Right atrium auricular region (tissue), 2 donors: Measurements from ENCODE around the gene KLK10. TPM values are rescaled to one million over a fixed set of nuclear protein-coding genes. Genes with fewer than 3 reads are reported as not detected.
"Not testable (repeated sequence)": the region's sequence is repeated elsewhere in the genome, so short reads cannot be mapped to it uniquely, and the experiment has no call there.

Experiments
- DNase-seq: peaks from one replicate; pipeline ENCODE4 v3.0.0-alpha.2; 2019; ENCODE audit warnings: low spot score
- H3K27ac ChIP-seq, 2 donors: fragments of 200-600 bp; sonication (generic); 1 replicate in 1 of 2; 2 replicates in 1 of 2; pipeline ENCODE4 v1.5.1; 2016 to 2019
- H3K27me3 ChIP-seq, 2 donors: fragments of 200-600 bp; sonication (generic); one replicate each; pipeline versions ENCODE4 v1.5.1 to v1.6.0; 2017 to 2019
- H3K36me3 ChIP-seq: fragments of 200-600 bp; sonication (generic); one replicate; pipeline ENCODE4 v1.5.1; 2016
- H3K4me1 ChIP-seq, 2 donors: fragments of 200-600 bp; sonication (generic); one replicate each; pipeline versions ENCODE4 v1.5.1 to v1.6.0; 2017 to 2019
- H3K4me3 ChIP-seq, 2 donors: fragments of 200-600 bp; sonication (generic); 1 replicate in 1 of 2; 2 replicates in 1 of 2; pipeline ENCODE4 v1.5.1; 2017 to 2019; ENCODE audit warnings: mild to moderate bottlenecking in 1 of 2, moderate library complexity in 1 of 2
- H3K9me3 ChIP-seq, 2 donors: fragments of 200-600 bp; sonication (generic); one replicate each; pipeline ENCODE4 v1.5.1; 2019
- total RNA-seq, 2 donors: library from RNA; depleted of rRNA; stranded (reverse); fragments of >200 nt; gene quantifications; one replicate each; pipeline ENCODE4 v1.1.0, GENCODE V29; 2016
- TF ChIP-seq, protein P1 (sequence below), 2 donors: fragments of 200-600 bp; sonication (generic); IDR thresholded peaks; one replicate each; pipeline ENCODE4 v1.5.1; 2019; ENCODE audit warnings: antibody characterized with exemption in 2 of 2

KLK10 gene
- total RNA-seq, 2 donors from 2014 or later: 4.5 TPM; not detected in 1

DNA sequence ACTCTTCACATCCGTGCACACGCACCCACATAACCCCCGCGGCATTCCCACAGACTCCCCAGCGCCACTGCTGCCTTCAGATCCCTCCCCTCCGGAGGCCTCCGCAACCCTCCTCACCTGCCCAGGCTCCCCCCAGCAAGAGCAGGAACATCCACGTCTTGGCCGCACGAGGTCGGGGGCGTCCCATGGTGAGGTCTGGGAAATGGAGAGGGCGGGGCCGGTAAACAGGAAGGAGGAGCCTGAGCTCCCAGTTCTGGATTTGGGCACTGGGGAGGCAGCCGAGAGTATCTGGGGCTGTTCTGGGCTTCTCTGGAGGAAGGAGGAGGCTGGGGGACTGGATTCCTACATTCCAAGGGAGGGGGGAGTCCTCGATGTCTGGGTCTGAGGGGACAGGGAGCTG, 18.5 kb downstream of the KLK10 start:
- H3K4me1 ChIP-seq: no peaks in the 10 kb centered on the region
- no peaks in the 10 kb centered on the region for H3K36me3 ChIP-seq
- H3K9me3 ChIP-seq: no peaks in the 10 kb centered on the region
- TF ChIP-seq, protein P1, sequence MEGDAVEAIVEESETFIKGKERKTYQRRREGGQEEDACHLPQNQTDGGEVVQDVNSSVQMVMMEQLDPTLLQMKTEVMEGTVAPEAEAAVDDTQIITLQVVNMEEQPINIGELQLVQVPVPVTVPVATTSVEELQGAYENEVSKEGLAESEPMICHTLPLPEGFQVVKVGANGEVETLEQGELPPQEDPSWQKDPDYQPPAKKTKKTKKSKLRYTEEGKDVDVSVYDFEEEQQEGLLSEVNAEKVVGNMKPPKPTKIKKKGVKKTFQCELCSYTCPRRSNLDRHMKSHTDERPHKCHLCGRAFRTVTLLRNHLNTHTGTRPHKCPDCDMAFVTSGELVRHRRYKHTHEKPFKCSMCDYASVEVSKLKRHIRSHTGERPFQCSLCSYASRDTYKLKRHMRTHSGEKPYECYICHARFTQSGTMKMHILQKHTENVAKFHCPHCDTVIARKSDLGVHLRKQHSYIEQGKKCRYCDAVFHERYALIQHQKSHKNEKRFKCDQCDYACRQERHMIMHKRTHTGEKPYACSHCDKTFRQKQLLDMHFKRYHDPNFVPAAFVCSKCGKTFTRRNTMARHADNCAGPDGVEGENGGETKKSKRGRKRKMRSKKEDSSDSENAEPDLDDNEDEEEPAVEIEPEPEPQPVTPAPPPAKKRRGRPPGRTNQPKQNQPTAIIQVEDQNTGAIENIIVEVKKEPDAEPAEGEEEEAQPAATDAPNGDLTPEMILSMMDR (IDR thresholded peaks at IDR 0.05): no peak
- peaks cover 0 to 11% of the 10 kb centered on the region in 2 donors for H3K27me3 ChIP-seq
- H3K4me3 ChIP-seq: no peak overlapping the region
- no peak for DNase-seq
- H3K27ac ChIP-seq: no peak overlapping the region

DNA sequence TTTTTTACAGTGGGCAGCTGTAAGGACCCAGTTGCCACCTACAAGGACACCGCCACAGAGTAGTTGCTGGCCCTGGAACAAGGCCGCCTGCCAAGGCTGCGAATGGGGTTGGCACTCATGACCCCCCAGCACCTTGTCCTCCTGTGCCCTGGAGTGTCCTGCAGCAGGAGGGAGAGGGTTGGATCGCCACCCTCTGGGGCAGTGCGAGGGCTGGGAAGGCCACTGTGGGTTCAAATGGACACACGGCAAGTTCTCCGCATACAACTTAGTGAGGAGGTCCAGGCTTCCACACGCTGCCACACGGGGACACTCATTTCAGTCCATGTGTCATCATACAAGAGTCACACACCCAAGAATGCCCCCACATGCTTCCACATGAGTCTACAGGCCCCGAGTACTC, 19.1 kb downstream of the KLK10 start:
- H3K27me3 ChIP-seq: peaks cover 0 to 11% of the 10 kb centered on the region in 2 donors
- DNase-seq: no peak

DNA sequence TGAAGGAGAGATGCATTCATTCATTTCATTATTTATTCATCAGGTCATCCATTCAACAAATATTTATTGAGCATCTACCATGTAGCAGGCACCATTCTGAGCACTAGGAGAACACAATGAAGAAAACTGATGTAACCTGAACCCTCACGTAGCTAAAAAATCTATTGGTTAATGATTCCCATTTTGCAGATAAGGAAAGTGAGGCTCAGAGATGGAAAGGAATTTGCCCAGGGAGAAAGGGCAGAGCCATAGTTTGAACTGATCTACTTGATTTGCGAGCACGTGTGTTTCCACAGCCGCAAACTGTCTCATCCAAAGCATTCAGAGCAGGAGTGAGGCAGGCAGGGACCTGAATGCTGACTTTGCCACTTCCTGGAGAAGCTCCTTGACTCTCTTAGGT, 20.8 kb downstream of the KLK10 start:
- H3K9me3 ChIP-seq: no peaks in the 10 kb centered on the region
- H3K36me3 ChIP-seq: no peaks in the 10 kb centered on the region
- H3K4me1 ChIP-seq: no peaks in the 10 kb centered on the region
- no peak overlapping the region for H3K4me3 ChIP-seq
- no peak for DNase-seq
- TF ChIP-seq, protein P1 (IDR thresholded peaks at IDR 0.05): no peak
- peaks cover 0 to 11% of the 10 kb centered on the region in 2 donors for H3K27me3 ChIP-seq
- H3K27ac ChIP-seq: no peak overlapping the region

More for the DNA sequence above, 19.1 kb downstream of the KLK10 start:
- Histone ChIP-seq H3K27ac (no peak overlapping the region), H3K36me3 (no peaks in the 10 kb centered on the region), H3K4me3 (no peak overlapping the region), H3K9me3 (no peaks in the 10 kb centered on the region), H3K4me1 (no peaks in the 10 kb centered on the region)
- TF ChIP-seq, protein P1 (IDR thresholded peaks at IDR 0.05): no peak

DNA sequence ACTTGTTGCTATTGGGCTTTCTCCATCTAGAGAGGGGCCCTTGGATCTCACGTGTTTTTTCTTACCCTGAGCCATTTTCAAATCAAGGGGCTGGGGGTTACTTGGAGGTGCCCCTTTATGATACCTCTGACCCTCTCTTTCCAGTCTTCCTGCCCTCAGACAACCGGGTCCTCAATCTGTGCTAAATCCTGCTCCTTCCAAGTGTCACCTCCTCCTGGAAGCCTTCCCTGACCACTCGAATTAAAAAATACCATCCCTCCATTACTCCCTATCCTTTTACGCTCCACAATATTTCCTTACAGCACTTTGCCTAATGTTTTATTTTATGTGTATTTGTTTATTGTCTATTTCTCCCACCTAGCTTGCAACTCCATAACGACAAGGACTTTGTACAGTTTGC, 21.4 kb downstream of the KLK10 start:
- Histone ChIP-seq H3K27ac (no peak overlapping the region), H3K9me3 (no peaks in the 10 kb centered on the region), H3K4me3 (no peak overlapping the region), H3K4me1 (no peaks in the 10 kb centered on the region), H3K36me3 (no peaks in the 10 kb centered on the region), H3K27me3 (peaks cover 0 to 11% of the 10 kb centered on the region in 2 donors)
- TF ChIP-seq, protein P1 (IDR thresholded peaks at IDR 0.05): no peak
- DNase-seq: no peak

DNA sequence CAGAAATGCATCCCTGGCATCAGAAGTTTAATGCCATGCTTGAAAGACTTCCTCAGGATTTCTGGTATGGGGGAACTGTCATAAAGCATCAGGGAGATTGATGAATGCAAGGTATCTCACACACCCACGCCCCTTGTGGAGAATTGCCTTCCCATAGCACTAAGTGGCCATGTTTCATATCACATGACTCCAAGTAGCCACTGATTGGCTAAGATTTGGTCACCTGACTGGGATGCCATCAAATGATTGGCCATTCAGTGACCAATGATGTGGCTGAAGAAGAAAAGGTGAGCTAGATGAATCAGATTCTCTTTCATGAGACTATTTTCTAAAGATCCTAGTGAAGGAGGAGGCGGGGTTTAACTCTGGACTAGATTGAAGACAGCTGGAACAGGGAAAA, 25.4 kb downstream of the KLK10 start:
- no peaks in the 10 kb centered on the region for H3K36me3 ChIP-seq
- H3K27me3 ChIP-seq: no peaks in the 10 kb centered on the region
- H3K4me1 ChIP-seq: no peaks in the 10 kb centered on the region
- TF ChIP-seq, protein P1 (IDR thresholded peaks at IDR 0.05): no peak
- no peak overlapping the region for H3K27ac ChIP-seq
- no peaks in the 10 kb centered on the region for H3K9me3 ChIP-seq
- no peak overlapping the region for H3K4me3 ChIP-seq
- DNase-seq: no peak

DNA sequence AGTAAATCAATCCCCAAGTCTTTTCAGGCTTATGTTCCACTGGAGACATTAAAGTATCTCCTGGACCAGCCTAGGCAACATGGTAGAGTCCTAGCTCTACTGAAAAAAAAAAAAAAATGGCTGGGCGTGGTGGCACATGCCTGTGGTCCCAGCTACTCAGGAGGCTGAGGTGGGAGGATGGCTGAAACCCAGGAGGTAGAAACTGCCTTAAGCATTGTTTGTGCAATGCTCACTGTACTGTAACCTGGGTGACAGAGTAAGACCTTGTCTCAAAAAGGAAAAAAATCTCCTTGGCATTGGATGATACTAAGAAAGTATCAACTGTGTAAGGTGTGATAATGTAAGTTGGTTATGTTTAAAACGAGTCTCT, 26.9 kb downstream of the KLK10 start:
- Histone ChIP-seq H3K9me3 (no peaks in the 10 kb centered on the region), H3K27me3 (no peaks in the 10 kb centered on the region), H3K27ac (no peak overlapping the region), H3K4me3 (no peak overlapping the region), H3K36me3 (no peaks in the 10 kb centered on the region), H3K4me1 (no peaks in the 10 kb centered on the region)
- DNase-seq: no peak
- TF ChIP-seq, protein P1 (IDR thresholded peaks at IDR 0.05): no peak

DNA sequence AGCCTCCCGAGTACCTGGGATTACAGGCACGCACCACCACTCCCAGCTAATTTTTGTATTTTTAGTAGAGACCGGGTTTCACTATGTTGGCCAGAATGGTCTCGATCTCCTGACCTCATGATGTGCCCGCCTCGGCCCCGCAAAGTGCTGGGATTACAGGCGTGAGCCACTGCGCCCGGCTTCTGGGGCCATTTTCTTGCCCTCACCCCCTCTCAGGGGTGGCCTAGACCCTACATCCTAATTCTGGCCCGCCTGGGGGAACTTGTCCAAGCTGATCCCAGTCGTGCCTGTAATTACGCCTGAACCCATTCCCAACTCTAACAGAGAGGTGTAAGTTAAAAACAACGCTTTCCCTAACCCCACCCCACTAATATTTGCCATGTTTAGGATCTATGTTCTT, 35.1 kb downstream of the KLK10 start:
- H3K4me3 ChIP-seq, H3K27ac ChIP-seq, DNase-seq, H3K4me1 ChIP-seq, H3K36me3 ChIP-seq, H3K27me3 ChIP-seq, H3K9me3 ChIP-seq: not testable (repeated sequence)
